ENCODE results near the gene KRABD2.
"Not testable (repeated sequence)": the region's sequence is repeated elsewhere in the genome, so short reads cannot be mapped to it uniquely, and the experiment has no call there.

The KRABD2 gene

GRCh38 chr17:8393470-8394231 lies 17.1 kb upstream of the KRABD2 start:
- in situ Hi-C loops (cut with HindIII; ENCODE audit: low sequenced_read_pairs), result no loop called here

- in situ Hi-C loops (cut with HindIII; ENCODE audit: low sequenced_read_pairs), result no loop called here
Observed at GRCh38 chr17:8392674-8393469, 16.4 kb upstream of the KRABD2 start.

GRCh38 chr17:8392274-8392673 lies 15.8 kb upstream of the KRABD2 start:
- in situ Hi-C loops (cut with HindIII; ENCODE audit: low sequenced_read_pairs), result no loop called here

- in situ Hi-C loops (cut with HindIII; ENCODE audit: low sequenced_read_pairs), result no loop called here
Observed at GRCh38 chr17:8391711-8392110, 15.2 kb upstream of the KRABD2 start.

GRCh38 chr17:8387914-8388651 lies 11.6 kb upstream of the KRABD2 start:
- in situ Hi-C loops (cut with HindIII; ENCODE audit: low sequenced_read_pairs), result no loop called here

GRCh38 chr17:8386841-8387240 lies 10.3 kb upstream of the KRABD2 start:
- in situ Hi-C loops (cut with HindIII; ENCODE audit: low sequenced_read_pairs), result no loop called here

- in situ Hi-C loops (cut with HindIII; ENCODE audit: low sequenced_read_pairs), result no loop called here
Observed at GRCh38 chr17:8384801-8385378, 8.4 kb upstream of the KRABD2 start.

GRCh38 chr17:8383143-8383822 lies 6.8 kb upstream of the KRABD2 start, which contains the start of gene RPL26:
TSS of gene RPL26 (minus strand) at chr17:8383193. CDS start at chr17:8382310, 883 bp downstream.
- in situ Hi-C loops (cut with HindIII; ENCODE audit: low sequenced_read_pairs), result no loop called here

- in situ Hi-C loops (cut with HindIII; ENCODE audit: low sequenced_read_pairs), result no loop called here
Observed at GRCh38 chr17:8382880-8383142, 6.3 kb upstream of the KRABD2 start.

GRCh38 chr17:8382052-8382879 lies 5.8 kb upstream of the KRABD2 start:
- in situ Hi-C loops (cut with HindIII; ENCODE audit: low sequenced_read_pairs), result no loop called here

GRCh38 chr17:8380049-8380448 lies 3.5 kb upstream of the KRABD2 start:
- in situ Hi-C loops (cut with HindIII; ENCODE audit: low sequenced_read_pairs), result no loop called here

GRCh38 chr17:8378117-8378516 lies 1.6 kb upstream of the KRABD2 start:
- in situ Hi-C loops (cut with HindIII; ENCODE audit: low sequenced_read_pairs), result not testable (repeated sequence)

- in situ Hi-C loops (cut with HindIII; ENCODE audit: low sequenced_read_pairs), result no loop called here
Observed at GRCh38 chr17:8377422-8377821, 918 bp upstream of the KRABD2 start.

- in situ Hi-C loops (cut with HindIII; ENCODE audit: low sequenced_read_pairs), result no loop called here
Observed at GRCh38 chr17:8375738-8376259, 705 bp downstream of the KRABD2 start.

- in situ Hi-C loops (cut with HindIII; ENCODE audit: low sequenced_read_pairs), result not testable (repeated sequence)
Observed at GRCh38 chr17:8373856-8374255, 2.6 kb downstream of the KRABD2 start.

GRCh38 chr17:8372422-8372821 lies 4.1 kb downstream of the KRABD2 start:
- in situ Hi-C loops (cut with HindIII; ENCODE audit: low sequenced_read_pairs), result no loop called here

GRCh38 chr17:8371786-8372185 lies 4.7 kb downstream of the KRABD2 start:
- in situ Hi-C loops (cut with HindIII; ENCODE audit: low sequenced_read_pairs), result no loop called here

GRCh38 chr17:8369944-8370343 lies 6.6 kb downstream of the KRABD2 start:
- in situ Hi-C loops (cut with HindIII; ENCODE audit: low sequenced_read_pairs), result no loop called here

GRCh38 chr17:8368193-8368592 lies 8.3 kb downstream of the KRABD2 start:
- in situ Hi-C loops (cut with HindIII; ENCODE audit: low sequenced_read_pairs), result no loop called here

- in situ Hi-C loops (cut with HindIII; ENCODE audit: low sequenced_read_pairs), result no loop called here
Observed at GRCh38 chr17:8366231-8366630, 10.3 kb downstream of the KRABD2 start.
